Kidney capillary endothelial cell (primary cell): ENCODE results near the gene FAM168A.
"Not testable (repeated sequence)": the region's sequence is repeated elsewhere in the genome, so short reads cannot be mapped to it uniquely, and the experiment has no call there.

ENCODE experiments used
- DNase-seq: peaks from one replicate; pipeline ENCODE4 v3.0.0-alpha.2; 2018; ENCODE audit warnings: low spot score

Gene FAM168A

GRCh38 chr11:73596547-73596946, 1.4 kb downstream of the FAM168A start:
- no peak for DNase-seq

DNA sequence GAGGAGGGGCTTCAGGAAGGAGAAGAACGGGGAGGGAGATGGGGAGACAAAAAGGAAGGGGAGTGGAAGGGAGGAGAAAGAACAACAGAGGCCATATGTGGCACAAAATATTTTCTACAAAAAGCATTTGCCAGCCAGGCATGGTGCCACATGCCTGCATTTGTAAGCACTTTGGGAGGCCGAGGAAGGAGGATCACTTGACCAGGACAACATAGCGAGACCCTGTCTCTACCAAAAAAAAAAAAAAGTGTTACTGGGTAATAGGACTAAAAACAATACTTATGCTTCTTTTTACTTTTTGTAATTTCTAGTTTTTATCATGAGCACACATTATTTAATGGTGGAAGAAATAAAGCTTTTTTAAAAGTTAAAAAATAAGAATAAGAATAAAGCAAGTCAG, 5.3 kb downstream of the FAM168A start:
- DNase-seq = no peak

GRCh38 chr11:73591743-73592142, 6.2 kb downstream of the FAM168A start:
- no peak for DNase-seq

- no peak for DNase-seq
Observed at GRCh38 chr11:73590991-73591390, 6.9 kb downstream of the FAM168A start.

DNA sequence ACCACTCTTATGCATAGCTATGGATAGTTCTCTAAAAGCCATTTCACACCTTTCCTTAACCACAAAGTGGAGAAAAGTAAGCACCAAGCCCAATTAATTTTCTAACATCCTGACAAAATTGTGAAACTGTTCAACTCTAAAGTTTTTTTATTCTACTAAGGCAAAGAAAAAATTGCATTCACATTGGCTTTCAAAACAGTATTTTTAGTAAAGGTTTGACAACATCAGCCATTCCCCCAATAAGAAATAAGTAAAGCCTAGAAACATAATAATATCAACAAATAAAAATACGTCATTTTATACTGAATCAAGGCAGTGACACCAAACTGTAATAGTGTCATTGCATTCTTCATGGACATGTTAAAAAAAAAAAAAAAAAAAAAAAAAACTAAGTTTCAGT, 11.1 kb downstream of the FAM168A start:
- DNase-seq = no peak

DNA sequence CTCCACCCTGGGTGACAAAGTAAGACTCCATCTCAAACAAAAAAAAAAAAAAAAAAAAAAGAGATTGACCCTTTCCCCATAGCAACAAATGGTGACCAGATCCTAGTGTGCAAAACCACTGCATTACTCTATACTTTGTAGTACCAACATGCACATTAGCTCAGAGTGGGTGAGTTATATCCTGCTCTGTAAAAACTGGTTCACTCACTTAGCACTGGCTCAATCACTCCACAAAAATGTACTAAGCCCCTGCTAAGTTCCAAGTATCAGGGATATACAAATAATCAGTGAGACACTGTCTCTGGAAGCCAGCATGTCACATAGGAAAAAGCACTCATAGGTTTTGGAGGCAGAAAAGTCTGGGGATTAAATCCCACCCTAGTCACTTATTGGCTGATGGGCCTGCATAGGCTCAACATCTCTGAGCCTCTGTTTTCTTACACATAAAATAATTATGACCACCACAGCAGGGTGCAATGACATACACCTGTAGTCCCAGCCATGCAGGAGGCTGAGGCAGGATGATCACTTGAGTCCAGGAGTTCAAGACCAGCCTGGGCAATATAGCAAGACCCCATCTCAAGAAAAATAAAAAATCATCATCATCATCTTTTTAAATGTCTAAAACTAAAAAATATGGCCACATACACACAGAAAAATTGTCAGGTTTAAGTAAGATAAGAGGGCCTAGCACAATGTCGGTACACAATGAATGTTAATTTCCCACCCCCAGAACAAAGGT, 11.9 kb downstream of the FAM168A start:
- DNase-seq = no peak

GRCh38 chr11:73584831-73585230, 13.1 kb downstream of the FAM168A start:
- DNase-seq = no peak

GRCh38 chr11:73582653-73583052, 15.3 kb downstream of the FAM168A start:
- DNase-seq = no peak

GRCh38 chr11:73580749-73581148, 17.2 kb downstream of the FAM168A start:
- not testable (repeated sequence) for DNase-seq

GRCh38 chr11:73579641-73580434, 18.1 kb downstream of the FAM168A start:
- no peak for DNase-seq

DNA sequence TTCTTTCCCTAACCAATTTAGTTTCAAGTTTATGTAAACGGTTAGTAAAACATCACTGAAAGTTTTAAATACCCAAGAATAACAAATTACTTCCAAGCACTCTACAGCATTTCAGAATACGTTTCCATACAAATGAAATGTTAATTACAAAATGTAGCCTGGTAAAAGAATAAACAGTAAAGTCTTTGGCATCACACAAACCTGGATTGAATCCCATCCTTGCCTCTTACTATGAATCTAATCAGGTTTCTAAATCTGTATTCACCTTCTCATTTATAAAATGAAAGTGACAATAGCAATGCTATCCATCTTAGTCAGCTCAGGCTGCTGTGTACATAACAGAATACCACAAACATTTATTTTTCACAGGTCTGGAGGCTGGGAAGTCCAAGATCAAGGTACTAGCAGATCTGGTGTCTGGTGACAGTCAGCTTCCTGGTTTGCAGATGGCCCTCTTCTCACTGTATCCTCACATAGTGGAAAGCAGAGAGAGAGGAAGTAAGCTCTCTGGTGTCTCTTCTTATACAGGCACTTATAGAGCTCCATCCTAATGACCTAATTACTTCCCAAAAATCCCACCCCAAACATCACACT, 19.2 kb downstream of the FAM168A start:
- DNase-seq = no peak

DNA sequence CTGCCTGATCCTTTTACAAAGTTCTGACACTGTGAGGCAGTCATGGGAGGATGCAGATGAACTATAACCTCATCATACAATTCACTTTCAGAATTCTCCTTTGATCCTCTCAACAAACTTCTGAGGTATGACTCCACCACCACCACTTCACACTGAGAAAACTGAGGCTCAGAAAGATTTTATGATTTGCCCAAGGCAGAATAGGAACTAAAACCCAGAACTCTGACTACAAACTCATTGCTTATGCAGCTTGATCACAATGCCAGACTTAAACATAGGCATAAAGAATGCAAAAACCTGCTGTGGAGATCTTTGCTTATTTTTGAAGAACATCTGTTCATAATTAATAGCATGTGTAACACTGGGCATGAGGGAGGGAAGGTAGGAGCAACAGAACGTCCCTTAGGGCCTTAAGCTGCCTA, 20.4 kb downstream of the FAM168A start:
- DNase-seq = no peak

- DNase-seq = no peak
Observed at GRCh38 chr11:73576185-73576614, 21.7 kb downstream of the FAM168A start.

- DNase-seq = not testable (repeated sequence)
Observed at GRCh38 chr11:73571982-73572381, 25.9 kb downstream of the FAM168A start.

GRCh38 chr11:73570415-73571114, 27.3 kb downstream of the FAM168A start:
- DNase-seq = peak; percentile 56

GRCh38 chr11:73566977-73567755, 30.7 kb downstream of the FAM168A start:
- no peak for DNase-seq

DNA sequence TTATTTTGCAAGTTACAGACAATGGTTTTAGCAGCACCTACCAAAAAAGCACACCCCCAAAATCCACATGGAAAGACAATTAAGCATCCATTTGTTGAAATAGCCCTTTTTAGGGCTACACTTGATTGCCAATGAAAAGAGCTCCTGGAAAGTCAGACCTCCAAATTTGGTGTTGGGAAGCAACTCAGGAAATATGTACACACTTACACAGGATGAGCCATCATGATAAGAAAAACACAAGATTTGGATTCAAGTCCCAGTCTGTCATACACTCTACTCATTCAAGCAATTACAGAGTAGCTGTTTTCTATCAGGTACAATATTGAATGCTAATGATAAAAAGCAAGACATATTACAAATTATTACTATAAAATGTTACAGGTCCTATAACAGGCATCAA, 31.5 kb downstream of the FAM168A start:
- no peak for DNase-seq

DNA sequence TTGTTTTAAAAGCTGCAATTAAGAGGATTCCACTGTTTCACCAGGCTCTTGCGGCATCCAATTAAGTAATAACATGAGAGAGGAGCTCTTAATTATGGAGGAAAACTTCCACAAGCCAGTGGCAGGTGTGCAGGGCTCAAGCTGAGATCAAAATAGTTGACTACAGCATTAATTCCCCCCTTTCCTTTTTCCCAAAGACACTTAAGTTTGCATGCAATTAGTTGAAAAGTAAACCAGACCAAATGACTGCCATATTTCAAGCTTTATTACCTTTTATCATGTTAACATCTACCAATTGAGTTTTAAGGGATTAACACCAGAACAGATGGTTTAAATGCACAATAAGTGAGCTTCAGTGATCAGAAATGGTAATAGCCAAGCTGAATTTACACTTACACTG, 32.1 kb downstream of the FAM168A start:
- no peak for DNase-seq

DNA sequence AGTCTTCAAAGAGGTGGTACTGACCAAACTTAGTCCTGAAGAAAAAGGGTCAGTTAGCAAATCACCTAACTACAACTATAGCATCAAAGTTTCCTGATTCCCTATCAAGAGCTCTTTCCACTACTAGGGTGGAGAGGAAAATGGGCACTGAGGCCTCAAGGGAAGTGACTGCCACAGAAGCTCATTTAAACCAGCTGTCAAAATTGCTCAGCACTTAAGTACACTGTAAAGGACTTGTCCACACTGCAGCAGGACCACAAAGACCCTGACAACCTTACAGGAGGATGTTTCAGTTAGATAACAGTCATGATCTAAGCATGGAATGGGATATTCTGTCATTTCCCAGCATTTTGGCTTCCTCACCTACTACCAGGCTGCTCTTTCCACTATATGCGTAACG, 33.0 kb downstream of the FAM168A start:
- no peak for DNase-seq

DNA sequence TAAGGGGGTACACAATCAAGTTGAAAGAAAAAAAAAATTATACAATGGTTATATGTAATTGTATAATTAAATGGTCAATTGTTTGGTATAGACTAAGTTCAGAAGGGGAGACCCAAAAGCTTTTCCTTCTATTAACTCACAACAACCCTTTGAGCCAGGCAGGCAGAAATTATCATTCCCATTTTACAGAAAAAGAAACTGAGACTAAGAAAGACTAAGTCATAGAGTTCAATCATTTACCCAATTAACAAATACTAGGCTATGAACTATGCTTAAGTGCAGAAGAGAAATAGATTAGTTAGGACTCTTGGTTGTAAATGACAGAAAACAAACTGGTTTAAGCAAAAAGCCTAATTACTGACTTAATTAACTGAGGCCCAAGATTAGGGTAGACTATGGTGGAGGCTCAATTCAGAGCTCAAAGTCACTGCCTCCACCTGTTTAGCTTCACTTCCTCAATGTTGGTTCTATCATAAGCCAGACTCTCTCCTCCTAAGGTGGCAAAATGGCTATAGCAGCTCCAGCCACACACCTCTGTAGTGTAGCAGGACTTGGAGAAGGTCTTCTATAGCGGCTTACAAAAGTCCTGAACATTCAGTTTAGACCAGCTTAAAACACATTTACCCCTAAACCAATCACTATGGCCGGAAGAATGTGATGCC, 34.2 kb downstream of the FAM168A start:
- DNase-seq = no peak

- no peak for DNase-seq
Observed at GRCh38 chr11:73559743-73560142, 38.2 kb downstream of the FAM168A start.
